ENCODE data around the gene VPS52. TPM values are rescaled to one million over a fixed set of nuclear protein-coding genes. Genes with fewer than 3 reads are reported as not detected.

The VPS52 gene, protein sequence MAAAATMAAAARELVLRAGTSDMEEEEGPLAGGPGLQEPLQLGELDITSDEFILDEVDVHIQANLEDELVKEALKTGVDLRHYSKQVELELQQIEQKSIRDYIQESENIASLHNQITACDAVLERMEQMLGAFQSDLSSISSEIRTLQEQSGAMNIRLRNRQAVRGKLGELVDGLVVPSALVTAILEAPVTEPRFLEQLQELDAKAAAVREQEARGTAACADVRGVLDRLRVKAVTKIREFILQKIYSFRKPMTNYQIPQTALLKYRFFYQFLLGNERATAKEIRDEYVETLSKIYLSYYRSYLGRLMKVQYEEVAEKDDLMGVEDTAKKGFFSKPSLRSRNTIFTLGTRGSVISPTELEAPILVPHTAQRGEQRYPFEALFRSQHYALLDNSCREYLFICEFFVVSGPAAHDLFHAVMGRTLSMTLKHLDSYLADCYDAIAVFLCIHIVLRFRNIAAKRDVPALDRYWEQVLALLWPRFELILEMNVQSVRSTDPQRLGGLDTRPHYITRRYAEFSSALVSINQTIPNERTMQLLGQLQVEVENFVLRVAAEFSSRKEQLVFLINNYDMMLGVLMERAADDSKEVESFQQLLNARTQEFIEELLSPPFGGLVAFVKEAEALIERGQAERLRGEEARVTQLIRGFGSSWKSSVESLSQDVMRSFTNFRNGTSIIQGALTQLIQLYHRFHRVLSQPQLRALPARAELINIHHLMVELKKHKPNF
- total RNA-seq, result 10 to 100 TPM; 37.7 to 46.5 (median 45.2) TPM

DNA sequence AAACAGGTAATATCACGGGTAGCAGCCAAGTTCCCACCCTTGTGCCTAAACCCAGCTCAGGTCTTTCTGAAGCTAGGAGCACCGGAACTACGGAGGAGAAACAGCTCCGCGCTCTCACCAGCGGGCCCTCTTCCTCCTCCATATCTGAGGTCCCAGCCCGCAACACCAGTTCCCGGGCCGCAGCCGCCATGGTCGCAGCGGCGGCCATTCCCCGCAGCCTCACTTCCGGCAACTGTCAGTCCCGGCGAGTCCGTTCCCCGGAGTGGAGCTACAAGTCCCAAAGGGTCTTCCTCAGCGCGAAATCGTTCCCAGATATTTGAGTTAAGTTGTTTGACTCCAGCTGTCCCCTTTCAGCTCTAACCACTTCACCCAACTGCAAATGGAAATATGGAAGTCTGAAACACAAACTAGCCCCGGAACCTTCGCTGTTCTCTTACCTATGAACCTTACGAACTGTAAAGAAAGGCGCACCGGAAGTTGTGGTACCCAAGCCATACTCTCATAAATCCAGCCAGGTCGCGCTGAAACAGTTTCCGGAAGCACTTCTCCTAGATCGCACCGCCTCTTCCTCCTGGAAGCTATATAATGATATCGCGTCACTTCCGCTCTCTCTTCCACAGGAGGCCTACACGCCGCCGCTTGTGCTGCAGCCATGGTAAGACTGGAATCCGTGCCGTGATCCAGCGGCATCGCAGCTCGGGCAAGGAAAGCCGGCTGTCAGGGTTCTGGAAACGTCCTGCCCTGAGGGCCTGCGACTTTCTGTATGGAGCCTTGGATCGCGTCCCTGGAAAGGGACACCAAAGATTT lies at the start of gene VPS52, which contains the start of gene RPS18:
TSS of gene VPS52 (minus strand) at position 409 of the 807 bp plus-strand sequence. CDS start at position 208, 201 bp downstream.
TSS of gene RPS18 (plus strand) at position 608 of the 807 bp plus-strand sequence. CDS start at position 653, 45 bp downstream.
- WGBS, 2 donors, result 0% methylated on average over 40 to 43 of the region's 48 CpGs
- H3K27ac ChIP-seq, result peak within 1 kb of the TSS; percentile 82 to 96 (median 90)
- peaks cover 3 to 66% (median 46%) of the 10 kb centered on the region in 4 donors for H3K4me1 ChIP-seq
- peak; percentile 88 to 98 for DNase-seq (ENCODE audit: low spot score in 2 of 2)
- H3K36me3 ChIP-seq, result peaks cover 0 to 70% (median 33%) of the 10 kb centered on the region in 3 donors
- H3K27me3 ChIP-seq, result no peaks in the 10 kb centered on the region
- H3K9me3 ChIP-seq, result no peaks in the 10 kb centered on the region
- peak within 1 kb of the TSS; percentile 80 to 94 (median 82) for H3K4me3 ChIP-seq
- TF ChIP-seq POLR2A (IDR thresholded peaks at IDR 0.05), result peak; percentile 96 to 97
- TF ChIP-seq EP300 (IDR thresholded peaks at IDR 0.05), result peak; percentile 90 to 100
- TF ChIP-seq, protein P1, sequence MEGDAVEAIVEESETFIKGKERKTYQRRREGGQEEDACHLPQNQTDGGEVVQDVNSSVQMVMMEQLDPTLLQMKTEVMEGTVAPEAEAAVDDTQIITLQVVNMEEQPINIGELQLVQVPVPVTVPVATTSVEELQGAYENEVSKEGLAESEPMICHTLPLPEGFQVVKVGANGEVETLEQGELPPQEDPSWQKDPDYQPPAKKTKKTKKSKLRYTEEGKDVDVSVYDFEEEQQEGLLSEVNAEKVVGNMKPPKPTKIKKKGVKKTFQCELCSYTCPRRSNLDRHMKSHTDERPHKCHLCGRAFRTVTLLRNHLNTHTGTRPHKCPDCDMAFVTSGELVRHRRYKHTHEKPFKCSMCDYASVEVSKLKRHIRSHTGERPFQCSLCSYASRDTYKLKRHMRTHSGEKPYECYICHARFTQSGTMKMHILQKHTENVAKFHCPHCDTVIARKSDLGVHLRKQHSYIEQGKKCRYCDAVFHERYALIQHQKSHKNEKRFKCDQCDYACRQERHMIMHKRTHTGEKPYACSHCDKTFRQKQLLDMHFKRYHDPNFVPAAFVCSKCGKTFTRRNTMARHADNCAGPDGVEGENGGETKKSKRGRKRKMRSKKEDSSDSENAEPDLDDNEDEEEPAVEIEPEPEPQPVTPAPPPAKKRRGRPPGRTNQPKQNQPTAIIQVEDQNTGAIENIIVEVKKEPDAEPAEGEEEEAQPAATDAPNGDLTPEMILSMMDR (IDR thresholded peaks at IDR 0.05), result peak in 2 of 5 experiments; percentile 17 to 30

GRCh38 chr6:33321227-33321626 lies 49.6 kb upstream of the VPS52 start:
- no peaks in the 10 kb centered on the region for H3K9me3 ChIP-seq
- TF ChIP-seq, protein P1 (IDR thresholded peaks at IDR 0.05), result no peak
- TF ChIP-seq EP300 (IDR thresholded peaks at IDR 0.05) (no peak), POLR2A (IDR thresholded peaks at IDR 0.05) (no peak)
- DNase-seq (ENCODE audit: low spot score in 2 of 2), result no peak
- WGBS, 2 donors, result 45 to 57% methylated on average over 9 of the region's 9 CpGs
- no peaks in the 10 kb centered on the region for H3K27me3 ChIP-seq
- H3K4me1 ChIP-seq, result peaks cover 0 to 62% (median 36%) of the 10 kb centered on the region in 4 donors
- H3K27ac ChIP-seq, result peak overlapping the region in 3 of 4 donors; percentile 66 to 95 (median 88)
- peak overlapping the region in 1 of 4 donors; percentile 69 for H3K4me3 ChIP-seq
- H3K36me3 ChIP-seq, result peaks cover 0 to 30% (median 17%) of the 10 kb centered on the region in 3 donors

DNA sequence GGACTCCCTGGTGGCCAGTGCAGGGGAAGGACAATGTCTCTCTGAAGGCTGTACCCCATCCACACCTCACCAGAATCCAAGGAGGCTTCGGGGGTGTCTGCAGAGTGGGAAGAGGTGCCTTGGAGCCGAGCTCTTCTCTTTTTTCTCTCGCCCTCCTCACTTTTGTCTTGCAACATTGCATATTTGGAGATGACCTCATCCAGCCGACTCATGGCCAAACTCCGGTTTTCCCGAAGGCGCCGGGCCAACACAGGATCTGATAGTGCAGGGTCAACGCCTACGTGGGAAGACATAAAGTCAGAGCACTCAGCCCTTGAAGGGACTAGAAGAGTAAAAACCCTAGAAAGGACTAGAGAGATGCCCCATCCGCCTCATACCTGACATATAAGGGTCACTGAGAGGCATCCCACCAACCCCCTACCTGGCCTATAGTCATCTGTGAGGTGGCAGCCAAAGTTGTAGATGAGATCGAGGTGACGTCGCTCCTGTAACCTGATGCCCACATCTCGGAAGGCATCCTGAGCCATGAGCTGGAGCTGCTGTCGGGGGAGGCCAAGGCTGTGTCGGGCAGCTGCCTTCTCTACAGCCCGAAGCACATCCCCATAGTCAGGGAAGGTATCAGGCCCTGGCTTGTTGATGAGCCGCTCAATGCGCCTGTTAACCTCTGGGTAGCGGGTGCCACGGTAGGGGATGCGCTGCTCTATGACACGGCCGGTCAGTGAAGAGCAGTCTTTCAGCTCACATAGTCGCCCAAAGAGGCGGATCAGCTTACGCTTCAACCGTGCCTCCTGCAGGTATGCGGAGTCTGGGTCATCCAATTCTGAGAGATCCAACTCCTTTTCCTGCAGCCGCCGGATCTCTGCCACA lies 48.9 kb upstream of the VPS52 start:
- H3K4me3 ChIP-seq, result no peak overlapping the region

GRCh38 chr6:33319939-33320314 lies 48.3 kb upstream of the VPS52 start:
- Histone ChIP-seq H3K4me1 (peaks cover 0 to 75% (median 41%) of the 10 kb centered on the region in 4 donors), H3K27me3 (no peaks in the 10 kb centered on the region), H3K4me3 (no peak overlapping the region), H3K27ac (peak overlapping the region in 3 of 4 donors; percentile 8 to 95 (median 66)), H3K9me3 (no peaks in the 10 kb centered on the region), H3K36me3 (peaks cover 0 to 37% (median 17%) of the 10 kb centered on the region in 3 donors)
- TF ChIP-seq EP300 (IDR thresholded peaks at IDR 0.05) (no peak), POLR2A (IDR thresholded peaks at IDR 0.05) (no peak)
- TF ChIP-seq, protein P1 (IDR thresholded peaks at IDR 0.05), result no peak
- DNase-seq (ENCODE audit: low spot score in 2 of 2), result no peak
- WGBS, 2 donors, result 84 to 89% methylated on average over 3 of the region's 3 CpGs

More for the DNA sequence above, 48.9 kb upstream of the VPS52 start:
- 75 to 76% methylated on average over 31 to 32 of the region's 32 CpGs for WGBS, 2 donors
- Histone ChIP-seq H3K27me3 (no peaks in the 10 kb centered on the region), H3K9me3 (no peaks in the 10 kb centered on the region), H3K27ac (peak overlapping the region in 3 of 4 donors; percentile 8 to 95 (median 66)), H3K4me1 (peaks cover 0 to 68% (median 36%) of the 10 kb centered on the region in 4 donors), H3K36me3 (peaks cover 0 to 37% (median 17%) of the 10 kb centered on the region in 3 donors)
- DNase-seq (ENCODE audit: low spot score in 2 of 2), result peak; percentile 51 to 76
- TF ChIP-seq EP300 (IDR thresholded peaks at IDR 0.05), result no peak
- TF ChIP-seq, protein P1 (IDR thresholded peaks at IDR 0.05), result no peak
